Activated effector memory CD4-positive, alpha-beta T cell treated with Interleukin-2 at 50 U/mL for 16 hours (primary cell): Measurements from ENCODE around the gene MOB3A.

Experiments
- DNase-seq: peaks from one replicate; pipeline ENCODE4 v3.0.0-alpha.2; 2020

Gene MOB3A

DNA sequence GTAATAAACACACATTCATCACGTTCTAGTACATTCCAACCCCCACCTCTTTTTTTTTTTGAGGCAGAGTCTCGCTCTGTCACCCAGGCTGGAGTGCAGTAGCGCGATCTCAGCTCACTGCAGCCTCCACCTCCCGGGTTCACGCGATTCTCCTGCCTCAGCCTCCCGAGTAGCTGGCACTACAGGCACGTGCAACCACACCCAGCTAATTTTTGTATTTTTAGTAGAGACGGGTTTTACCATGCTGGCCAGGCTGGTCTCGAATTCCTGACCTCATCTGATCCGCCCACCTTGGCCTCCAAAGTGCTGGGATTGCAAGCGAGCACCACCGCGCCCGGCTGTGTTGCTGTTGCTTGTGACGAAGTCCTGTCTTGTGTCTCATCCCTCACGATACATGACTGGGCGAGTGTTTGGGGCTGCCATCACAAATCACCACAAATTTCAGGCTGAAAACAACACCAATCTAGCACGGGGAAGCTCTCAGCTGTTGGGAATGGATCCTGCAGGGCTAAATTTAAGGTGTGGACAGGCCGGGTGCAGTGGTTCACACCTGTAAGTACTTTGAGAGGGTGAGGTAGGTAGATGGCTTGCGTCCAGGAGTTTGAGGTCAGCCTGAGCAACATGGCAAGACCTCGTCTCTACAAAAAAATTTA lies 15.7 kb downstream of the MOB3A start:
- DNase-seq: no peak

DNA sequence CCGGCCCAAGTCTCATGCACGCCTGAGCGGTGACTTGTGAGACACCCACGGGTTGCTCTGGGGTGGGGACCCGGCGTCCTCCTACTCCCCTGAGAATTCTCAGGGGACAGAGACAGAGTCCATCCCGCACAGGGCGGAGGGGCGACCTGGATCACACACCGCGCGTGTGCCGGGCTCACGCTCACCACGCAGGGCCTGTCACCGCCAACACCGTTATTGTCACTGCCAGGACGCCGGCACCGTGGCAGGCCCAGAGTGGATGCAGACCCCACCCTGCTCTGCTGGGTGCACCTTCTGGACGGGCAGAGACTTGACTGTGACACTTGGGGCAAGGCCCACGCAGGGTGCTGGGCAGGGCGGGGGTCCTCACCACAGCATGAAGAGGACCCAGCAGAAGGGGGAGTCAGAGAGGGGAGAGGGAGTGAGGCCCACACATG lies 16.2 kb downstream of the MOB3A start:
- DNase-seq: no peak

DNA sequence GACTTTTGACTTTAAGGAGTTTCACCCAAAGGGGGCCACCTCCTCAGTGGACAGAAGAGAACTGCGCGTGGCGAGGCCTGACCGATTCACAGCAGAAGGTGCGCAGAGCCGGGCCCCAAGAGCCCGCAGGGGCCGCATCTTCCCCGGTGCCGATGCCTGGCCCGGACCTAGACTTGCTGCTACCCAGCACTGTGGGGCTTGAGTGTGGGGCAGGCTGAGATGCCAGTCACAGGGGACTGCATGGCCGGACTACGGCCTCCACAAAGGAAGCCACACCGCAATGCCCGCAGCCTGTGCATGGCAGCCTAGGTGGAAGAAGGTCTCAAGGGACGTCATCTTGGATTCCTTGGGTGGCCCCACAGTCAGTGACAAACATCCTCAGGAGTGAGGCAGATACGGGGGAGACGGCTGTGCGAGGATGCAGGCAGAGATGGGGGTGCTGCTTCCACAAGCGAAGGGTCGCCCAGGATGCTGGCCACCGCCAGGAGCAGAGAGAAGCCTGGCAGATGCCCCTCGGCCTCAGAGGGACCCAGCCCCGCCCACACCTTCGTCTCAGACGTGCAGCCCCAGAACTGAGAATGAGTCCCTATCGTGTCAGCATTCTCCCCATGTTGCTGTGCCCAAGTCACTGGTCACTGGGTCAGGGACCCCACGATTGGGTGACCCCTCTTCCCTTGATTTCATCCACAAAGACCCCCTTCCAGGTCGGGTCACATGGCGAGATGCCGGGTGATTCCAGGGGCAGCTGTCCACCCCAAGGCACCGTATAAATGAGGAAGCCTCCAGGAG lies 16.9 kb downstream of the MOB3A start:
- DNase-seq: no peak

DNA sequence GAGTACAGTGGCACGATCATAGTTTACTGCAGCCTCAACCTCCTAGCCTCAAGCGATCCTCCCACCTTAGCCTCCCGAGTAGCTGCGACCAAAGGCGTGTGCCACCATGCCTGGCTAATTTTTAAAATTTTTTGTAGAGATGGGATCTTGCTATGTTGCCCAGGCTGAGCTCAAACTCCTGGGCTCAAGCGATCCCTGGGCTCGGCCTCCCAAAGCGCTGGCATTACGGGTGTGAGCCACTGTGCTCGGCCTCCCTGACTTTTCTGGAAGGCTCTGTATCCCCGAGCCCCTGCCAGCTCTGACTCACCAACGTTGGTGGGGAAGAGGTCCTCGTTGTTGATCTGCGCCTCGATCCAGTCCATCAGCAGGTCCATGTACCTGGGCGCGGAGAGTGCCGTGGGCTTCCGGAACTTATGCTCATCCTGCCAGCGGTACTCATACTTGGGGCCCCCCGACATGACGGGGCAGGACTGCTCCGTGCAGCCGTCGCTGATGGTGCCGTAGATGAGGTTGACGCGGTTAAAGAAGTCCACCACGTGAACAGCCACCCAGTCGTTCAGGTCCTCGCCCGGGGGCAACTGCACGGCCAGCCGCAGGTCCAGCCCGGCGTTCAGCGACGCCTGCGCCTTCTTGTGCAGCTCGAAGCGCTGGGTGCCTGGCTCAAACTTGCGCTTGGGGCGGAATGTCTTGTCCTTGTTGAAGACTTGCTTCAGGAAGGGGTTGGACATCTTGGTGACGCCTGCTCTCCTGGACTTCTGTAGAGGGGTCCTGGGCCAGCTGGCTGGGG lies 18.1 kb downstream of the MOB3A start:
- no peak for DNase-seq

DNA sequence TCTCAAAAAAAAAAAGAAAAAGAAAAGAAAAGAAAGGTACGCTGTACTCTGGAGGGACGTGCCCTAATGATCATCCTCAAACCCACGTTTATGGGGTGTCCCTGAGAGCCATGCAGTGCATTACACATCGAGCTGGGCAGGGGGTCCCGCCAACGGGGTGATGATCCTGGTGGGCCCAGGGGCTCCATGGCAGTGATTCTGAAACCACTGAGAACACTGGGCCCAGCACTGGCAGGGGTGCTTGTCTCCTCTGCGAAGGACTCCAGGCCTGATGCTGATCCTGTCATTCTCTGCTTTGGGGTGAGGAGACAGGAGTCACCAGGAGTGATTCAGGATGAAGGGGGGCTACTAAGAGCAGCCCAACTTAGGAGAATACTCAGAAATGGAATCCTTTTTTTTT lies 18.7 kb downstream of the MOB3A start:
- DNase-seq: no peak

DNA sequence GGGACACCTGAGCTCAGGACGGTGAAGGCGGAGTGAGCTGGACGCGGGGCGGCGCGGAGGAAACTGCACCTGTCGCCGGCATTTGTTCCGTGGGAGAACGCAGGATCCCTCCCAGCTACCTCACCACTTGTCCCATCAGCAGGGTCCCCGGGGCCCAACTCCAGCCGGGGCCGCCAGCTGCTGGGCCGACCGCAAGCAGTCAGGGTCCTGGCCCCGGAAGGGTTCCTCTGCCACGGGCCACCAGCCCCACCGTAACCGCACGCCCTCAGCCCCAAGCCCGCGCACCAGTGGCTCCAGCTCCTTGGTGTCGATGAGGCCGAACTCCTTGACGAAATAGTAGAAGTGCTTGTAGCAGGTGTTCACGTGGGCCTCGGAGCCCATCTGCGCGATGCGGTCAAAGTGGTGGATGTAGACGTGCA lies 19.6 kb downstream of the MOB3A start:
- no peak for DNase-seq

DNA sequence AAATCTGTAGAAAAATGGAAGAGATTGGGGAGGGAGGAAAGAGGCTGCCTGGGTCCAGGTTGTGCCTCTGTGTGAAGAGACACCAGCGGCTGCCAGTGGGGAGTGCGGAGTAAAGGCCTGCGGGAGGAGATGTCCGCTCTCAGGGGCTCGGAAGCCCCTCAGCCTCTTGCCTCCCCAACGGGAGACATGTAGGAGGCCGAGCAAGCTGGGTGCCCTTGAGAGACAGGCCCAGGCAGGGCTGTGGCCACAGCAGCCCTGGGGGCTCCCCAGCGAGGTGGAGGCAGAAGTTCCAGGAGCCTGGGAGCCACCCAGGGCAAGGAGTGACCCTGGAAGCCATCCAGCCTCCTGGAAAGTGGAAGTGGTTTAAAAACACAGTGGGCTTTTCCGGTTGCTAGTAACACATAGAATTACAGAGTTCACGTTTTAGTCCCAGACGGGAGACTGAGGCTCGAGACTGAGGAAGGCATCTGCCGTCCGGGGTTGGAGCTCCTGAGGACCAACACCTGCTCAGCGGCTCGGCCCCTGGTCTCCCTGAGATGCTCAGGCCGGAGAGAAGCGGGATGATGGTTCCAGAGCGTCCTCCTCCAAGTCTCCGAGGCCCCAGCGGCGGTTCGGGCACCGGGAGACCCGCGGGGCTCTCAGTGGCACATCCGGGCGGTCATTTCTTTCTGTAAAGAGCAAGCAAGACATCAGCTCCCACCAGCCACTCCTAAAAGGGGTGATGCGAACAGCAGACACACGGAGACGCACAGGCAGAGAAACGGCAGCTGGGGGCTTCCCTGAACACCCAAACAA lies 23.2 kb downstream of the MOB3A start:
- DNase-seq: no peak

DNA sequence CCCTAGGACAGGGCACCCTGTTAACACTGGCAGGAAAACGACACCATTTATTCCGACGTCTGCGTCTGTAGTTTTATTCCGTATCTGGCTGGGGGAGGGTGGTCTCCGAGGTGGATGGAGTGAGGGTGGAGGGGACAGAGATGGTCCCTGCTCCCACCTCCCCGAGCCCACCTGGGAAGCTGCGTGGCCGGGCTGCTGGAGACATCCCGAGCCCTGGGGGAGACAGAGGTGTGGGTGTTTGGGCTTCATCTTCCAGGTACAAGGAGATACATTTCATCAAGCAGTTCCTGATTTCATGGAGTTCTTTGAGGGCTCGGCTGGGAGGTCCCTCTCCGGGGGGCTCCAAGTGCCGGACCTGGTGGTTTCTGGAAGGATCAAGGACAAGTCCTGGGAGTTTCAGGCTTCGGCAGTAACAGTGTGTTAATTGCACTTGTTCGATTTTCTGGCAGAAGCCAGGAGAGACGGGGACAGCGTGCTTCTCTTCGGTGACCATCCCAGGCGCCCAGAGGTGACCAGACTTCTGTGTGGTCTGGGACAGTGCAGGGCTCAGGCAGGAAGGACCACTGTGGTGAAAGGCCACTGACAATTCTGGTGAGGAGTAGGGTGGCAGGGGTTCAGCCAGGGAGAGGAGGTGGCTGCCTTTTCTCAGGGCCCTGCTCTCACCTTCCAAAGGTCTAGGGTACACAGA lies 25.0 kb downstream of the MOB3A start:
- DNase-seq: no peak

DNA sequence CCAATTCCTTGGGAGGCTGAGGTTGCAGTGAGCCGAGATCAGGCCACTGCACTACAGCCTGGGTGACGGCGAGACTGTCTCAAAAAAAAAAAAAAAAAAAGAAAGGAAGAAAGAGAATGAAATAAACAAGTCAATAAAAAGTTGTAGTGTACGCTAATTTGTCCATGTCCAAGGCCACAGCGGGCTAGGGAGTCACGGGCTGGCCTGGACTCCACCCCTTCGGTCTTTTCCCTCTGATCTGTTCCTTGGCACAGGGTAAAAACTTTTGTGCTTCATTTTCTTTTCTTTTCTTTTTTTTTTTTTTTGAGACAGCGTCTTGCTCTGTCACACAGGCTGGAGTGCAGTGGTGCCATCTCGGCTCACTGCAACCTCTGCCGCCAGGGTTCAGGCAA lies 25.7 kb downstream of the MOB3A start:
- DNase-seq: no peak

DNA sequence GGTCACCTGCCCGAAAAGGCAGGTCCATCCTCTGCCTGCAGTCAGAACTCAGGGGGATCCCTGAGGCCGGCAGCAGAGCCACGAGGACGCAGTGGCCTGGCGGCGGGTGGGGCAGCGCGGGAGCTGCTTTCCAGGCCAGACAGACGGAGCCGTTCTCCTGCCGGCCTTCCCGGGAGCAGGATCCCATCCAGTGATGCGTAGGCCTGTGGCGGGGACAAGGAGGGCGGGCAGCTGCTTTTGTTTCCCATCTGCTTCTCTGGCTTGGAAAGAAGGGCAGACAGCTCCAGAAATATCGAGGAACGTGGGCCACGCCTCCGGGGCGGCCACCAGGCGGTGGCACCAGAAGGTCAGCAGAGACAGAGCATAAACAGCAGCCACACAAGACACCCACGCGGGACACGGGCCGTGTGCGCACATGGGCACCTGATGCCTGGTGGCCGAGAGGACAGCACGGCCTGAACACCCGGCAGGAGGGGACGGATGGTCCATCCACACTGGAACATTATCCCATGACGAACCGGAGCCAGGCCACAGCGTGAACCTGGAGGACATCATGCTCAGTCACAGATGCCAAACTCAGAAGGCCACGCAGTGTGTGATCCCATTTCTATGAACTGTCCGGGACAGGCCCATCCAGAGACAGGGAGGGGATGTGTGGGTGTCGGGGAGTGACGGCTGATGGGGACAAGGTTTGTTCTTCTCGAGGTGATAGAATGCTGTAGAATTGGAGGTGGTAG lies 31.2 kb downstream of the MOB3A start:
- no peak for DNase-seq

DNA sequence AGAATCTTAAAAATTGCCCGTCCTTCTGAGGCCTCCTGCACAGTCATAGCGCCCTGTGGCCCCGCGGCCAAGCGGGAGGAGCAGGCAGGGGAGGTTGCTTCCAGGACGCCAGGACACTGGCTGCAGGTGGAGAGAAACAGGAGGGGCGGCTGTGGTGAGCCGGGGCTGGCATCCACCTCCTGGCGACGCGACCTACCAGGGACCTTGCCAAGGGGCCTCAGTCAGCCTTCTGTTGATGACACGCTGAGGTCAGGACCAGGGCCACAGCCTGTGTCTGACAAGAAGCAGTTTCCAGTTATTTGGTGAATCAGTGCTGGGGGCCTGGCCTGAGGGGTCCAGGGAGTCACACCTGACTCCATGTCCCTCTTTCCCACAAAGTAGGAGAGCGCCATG lies 31.7 kb downstream of the MOB3A start:
- no peak for DNase-seq

DNA sequence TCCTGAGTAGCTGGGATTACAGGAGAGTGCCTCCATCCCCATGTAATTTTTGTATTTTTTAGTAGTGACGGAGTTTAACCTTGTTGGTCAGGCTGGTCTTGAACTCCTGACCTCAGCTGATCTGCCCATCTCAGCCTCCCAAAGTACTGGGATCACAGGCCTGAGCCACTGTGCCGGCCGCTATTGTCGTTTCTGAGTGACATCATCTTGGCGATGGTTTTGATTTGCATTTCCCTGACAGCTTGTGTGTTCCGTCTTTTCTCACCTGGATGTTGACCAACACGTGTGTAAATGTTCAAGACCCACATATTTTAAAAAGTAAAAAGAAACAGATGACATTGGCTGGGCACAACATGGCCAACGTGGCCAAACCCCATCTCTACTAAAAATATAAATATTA lies 32.3 kb downstream of the MOB3A start:
- DNase-seq: no peak

DNA sequence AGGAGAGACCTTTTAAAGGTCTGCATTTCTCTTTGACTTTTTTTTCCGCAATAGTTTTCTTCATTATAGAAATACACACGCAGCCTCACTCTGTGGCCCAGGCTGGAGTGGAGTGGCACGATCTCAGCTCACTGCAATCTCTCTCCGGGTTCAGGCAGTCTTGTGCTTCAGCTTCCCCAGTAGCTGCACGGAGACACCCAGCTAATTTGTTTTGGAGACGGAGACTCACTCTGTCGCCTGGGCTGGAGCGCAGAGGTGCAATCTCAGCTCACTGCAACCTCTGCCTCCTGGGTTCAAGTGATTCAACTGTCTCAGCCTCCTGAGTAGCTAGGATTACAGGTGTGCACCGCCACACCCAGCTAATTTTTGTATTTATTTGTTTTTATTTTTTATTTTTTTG lies 33.4 kb downstream of the MOB3A start:
- no peak for DNase-seq

DNA sequence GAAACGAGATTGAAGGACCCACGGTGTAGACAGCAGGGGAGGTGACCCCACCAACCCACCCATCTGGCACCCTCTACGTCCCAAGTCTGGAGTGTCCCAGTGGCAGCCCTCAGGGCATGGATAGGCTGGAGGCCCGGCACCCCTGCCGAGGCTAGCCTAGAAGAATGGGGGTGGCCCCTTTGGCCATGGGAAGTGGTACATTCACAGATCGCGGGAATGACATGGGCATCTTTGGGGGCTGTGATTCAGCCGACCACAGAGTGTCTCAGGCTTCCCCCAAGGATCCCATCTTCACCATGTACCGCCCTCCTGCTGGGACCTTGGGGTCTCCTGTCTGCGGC lies 33.8 kb downstream of the MOB3A start:
- no peak for DNase-seq

DNA sequence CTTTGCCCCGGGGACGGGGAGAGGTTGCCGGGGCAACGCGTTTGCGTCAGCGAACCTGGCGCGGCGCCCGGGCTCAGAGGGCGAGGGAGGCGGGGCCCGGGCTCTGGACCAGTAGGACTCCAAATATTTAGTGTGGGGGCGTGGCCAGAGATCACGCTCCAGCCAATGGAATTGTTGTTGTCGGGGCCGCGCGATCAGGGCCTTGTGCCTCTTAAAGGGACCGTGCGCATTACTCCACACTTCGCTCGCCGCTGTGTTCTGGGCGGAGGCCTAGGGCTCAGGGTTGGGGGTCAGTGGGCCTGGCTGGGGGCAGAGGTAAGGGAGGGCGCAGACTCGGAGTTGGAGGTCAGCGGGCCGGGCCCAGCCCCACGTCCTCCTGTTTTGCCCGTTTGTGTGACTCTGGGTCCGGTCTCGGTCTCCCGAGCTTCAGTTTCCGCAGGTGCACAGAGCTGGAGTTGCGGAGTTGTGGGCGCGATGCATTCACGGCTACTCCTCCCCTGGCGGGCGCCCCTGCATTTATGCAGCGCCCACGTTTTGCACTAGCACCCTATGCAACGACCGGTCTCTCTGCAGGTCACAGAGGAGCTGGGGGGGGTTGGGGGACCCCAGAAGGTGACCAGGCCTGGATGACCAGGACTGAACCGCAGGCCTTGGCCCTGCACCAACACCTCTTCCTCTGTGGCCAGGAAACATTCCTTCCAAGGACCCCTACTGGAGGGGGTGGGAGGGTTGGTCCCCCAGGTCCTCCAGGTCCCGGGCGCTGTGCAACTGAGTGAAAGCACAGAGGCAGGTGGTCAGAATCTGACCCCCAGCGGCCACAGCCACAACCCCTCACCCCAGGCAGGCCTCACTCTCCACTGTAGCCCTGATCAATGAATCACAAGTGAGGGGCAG lies 34.4 kb downstream of the MOB3A start:
- DNase-seq: peak; percentile 99

DNA sequence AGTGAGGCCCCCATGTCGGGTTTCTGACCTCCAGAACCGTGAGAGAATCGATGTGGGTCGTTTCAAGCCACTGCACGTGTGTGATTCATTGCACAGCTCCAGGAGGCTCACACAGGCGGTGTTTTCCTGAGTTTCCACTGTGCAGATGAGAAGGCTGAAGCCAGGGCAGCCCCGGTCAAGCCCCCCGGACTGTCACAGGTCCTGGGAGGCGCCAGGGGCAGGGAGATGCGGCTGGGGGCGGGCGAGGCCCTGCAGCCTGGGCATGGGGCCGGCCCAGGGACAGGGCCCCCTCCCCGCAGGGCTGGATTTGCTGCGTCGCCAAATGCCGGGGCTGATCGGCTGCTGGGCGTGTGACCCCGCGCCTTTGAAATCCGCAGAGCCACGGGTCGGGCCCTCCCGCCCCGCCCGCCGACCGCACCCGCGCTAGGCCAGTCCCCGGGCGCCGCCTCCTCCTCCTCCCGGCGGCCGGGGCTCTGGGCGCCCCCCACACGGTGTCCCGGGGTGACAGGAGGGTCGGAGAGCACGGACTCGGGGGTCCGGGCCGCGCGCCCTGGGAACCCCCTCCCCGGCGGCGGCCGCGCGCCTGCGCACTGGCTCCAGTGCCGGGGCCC lies 35.1 kb downstream of the MOB3A start:
- DNase-seq: no peak

DNA sequence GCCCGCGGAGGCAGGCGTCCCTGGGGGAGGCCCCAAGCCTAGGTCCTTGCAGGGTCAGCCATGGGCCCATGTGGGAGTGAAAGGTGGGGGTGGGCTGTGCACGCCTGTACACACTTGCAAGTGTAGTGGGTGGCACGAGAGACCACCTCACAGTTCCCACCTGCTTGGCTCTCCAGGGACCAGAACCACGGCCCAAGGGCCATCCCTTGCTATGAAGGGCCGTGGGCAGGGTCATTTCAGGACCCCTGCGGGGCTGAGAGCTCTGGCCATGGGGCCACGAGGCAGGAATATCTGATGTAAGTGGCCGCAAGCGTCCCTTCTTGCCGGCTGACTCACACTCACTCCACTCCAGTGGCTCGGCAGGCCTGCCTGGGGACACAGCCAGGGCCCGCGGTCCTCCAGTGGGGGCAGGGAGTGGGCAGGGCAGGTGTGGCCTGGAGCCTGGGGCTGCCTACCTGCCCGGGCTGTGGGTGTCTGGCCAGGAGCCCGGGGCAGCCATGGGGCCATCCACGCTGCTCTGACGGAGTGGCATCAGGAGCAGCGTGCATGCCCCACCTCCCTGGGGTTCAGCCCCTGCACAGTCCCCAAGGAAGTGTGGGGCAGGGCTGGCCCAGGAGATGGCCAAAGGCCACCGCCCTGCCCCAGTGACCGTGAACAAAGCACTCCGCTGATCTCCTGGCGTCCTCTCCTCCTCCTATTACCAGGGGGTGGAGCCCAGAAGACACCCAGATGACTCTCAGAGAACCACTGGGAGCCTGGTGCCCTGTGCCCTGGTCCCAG lies 36.5 kb downstream of the MOB3A start:
- no peak for DNase-seq

DNA sequence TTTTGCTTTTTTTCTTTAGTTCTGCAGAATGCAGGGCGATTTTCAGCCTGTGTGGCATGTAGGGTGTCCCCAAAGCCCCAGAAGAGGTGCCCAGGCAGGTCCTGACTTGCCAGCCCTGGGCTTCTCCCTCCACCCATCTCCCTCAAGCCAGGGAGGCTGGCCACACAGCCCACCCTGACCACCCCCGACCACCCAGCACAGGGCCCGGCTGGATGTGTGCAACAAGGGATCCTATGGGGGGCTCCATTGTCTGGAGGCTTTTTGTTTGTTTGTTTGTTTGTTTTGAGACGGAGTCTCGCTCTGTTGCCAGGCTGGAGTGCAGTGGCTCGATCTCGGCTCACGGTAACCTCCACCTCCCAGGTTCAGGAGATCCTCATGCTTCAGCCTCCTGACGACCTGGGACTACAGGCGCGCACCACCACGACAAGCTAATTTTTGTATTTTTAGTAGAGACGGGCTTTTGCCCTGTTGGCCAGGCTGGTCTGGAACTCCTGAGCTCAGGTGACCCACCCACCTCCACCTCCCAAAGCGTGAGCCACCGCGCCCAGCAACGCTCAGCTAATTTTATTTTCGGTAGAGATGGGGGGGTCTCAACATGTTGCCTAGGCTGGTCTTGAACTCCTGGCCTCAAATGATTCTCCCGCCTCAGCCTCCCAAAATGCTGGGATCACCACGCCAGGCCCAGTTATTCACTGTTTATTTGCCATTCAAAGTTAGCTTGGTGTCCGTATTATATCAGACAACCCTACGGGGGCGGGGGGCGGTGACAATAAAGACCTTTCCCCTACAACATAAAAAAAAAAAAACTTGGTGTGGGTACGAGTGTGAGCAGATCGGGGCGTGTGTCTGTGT lies 37.3 kb downstream of the MOB3A start:
- DNase-seq: no peak
